GM12878 (cell line): ENCODE data around the gene SLC39A6. TPM values are rescaled to one million over a fixed set of nuclear protein-coding genes. Genes with fewer than 3 reads are reported as not detected.

Source experiments
- EP300 ChIP-seq, 2 experiments: fragments of 150-350 bp in 1 of 2; IDR thresholded peaks; 2 replicates each; pipeline ENCODE4 v1.6.1; 2011 to 2012; ENCODE audit warnings: low read depth in 2 of 2, low read length in 2 of 2, borderline replicate concordance in 1 of 2, improper control_type of control experiment in 1 of 2, inconsistent platforms in 1 of 2; ENCODE audit not compliant: control insufficient read depth in 1 of 2
- FOXK2 ChIP-seq: fragments of 450-650 bp; IDR thresholded peaks from 2 replicates; pipeline ENCODE4 v1.6.1; 2017; ENCODE audit warnings: mild to moderate bottlenecking, moderate library complexity
- KDM1A ChIP-seq: fragments of 200-600 bp; sonication (generic); IDR thresholded peaks from 2 replicates; pipeline ENCODE4 v1.6.1; 2016; ENCODE audit warnings: borderline replicate concordance
- MEF2B ChIP-seq: fragments of 450-650 bp; IDR thresholded peaks from 2 replicates; pipeline ENCODE4 v1.6.1; 2018; ENCODE audit warnings: mild to moderate bottlenecking, moderate library complexity; ENCODE audit not compliant: partially characterized antibody, poor library complexity, severe bottlenecking
- NFYA ChIP-seq: IDR thresholded peaks from 2 replicates; pipeline ENCODE4 v1.6.1; 2011; ENCODE audit warnings: low read depth, mild to moderate bottlenecking, low read length, improper control_type of control experiment, borderline replicate concordance
- NR2C1 ChIP-seq: fragments of 450-650 bp; IDR thresholded peaks from 2 replicates; pipeline ENCODE4 v1.6.1; 2017; ENCODE audit warnings: antibody characterized with exemption, mild to moderate bottlenecking, moderate library complexity
- RAD51 ChIP-seq: fragments of 450-650 bp; IDR thresholded peaks from 2 replicates; pipeline ENCODE4 v1.6.1; 2016; ENCODE audit warnings: moderate library complexity, mild to moderate bottlenecking, inconsistent platforms
- SMC3 ChIP-seq: IDR thresholded peaks from 2 replicates; pipeline ENCODE4 v1.6.1; 2011; ENCODE audit warnings: low read length, improper control_type of control experiment, borderline replicate concordance
- ZNF24 ChIP-seq: fragments of 450-650 bp; IDR thresholded peaks from 2 replicates; pipeline ENCODE4 v1.6.1; 2017; ENCODE audit warnings: antibody characterized with exemption, mild to moderate bottlenecking
- ZNF274 ChIP-seq: IDR thresholded peaks from one replicate; pipeline ENCODE4 v1.8.0; 2011; ENCODE audit not compliant: insufficient read length, insufficient read depth
- polyA plus RNA-seq, 11 experiments: library from polyadenylated mRNA; depleted of rRNA in 4 of 11; unstranded in 6 of 11; stranded (reverse) in 5 of 11; fragments of >200 nt; fragmentation: Nextera tagmentation in 4 of 11; fragmentation: Illumina TruSeq in 1 of 11; extraction: Ambion mirVana in 4 of 11; extraction: Trizol in 1 of 11; gene quantifications; 1 replicate in 1 of 11; 2 replicates in 10 of 11; pipeline versions ENCODE4 v1.2.1 to v1.2.3, GENCODE V29; 2011 to 2016; ENCODE audit warnings: inconsistent platforms in 2 of 11, missing spikeins in 2 of 11, low read depth in 1 of 11
- total RNA-seq, 4 experiments: library from RNA; depleted of rRNA in 3 of 4; stranded (reverse); fragments of >200 nt in 3 of 4; fragmentation: Illumina TruSeq in 1 of 4; extraction: Trizol in 1 of 4; gene quantifications; 2 replicates each; pipeline versions ENCODE4 v1.2.1 to v1.2.3, GENCODE V29; 2013 to 2021
- TF ChIP-seq, protein P1 (sequence below): fragments of 450-650 bp; IDR thresholded peaks from 2 replicates; pipeline ENCODE4 v1.6.1; 2017; ENCODE audit warnings: mild to moderate bottlenecking, moderate library complexity
- TF ChIP-seq, protein P2 (sequence below): IDR thresholded peaks from 2 replicates; pipeline ENCODE4 v1.6.1; 2012; ENCODE audit warnings: low read length, inconsistent platforms
- TF ChIP-seq, protein P3 (sequence below): fragments of 450-650 bp; IDR thresholded peaks from 2 replicates; pipeline ENCODE4 v1.6.1; 2018; ENCODE audit warnings: mild to moderate bottlenecking, low read depth, moderate library complexity; ENCODE audit not compliant: partially characterized antibody
- TF ChIP-seq, protein P4 (sequence below): fragments of 450-650 bp; IDR thresholded peaks from 2 replicates; pipeline ENCODE4 v1.6.1; 2017; ENCODE audit warnings: borderline replicate concordance
- TF ChIP-seq, protein P5 (sequence below): IDR thresholded peaks from 2 replicates; pipeline ENCODE4 v1.6.1; 2012; ENCODE audit warnings: low read depth, low read length, improper control_type of control experiment
- TF ChIP-seq, protein P6 (sequence below): fragments of 450-650 bp; IDR thresholded peaks from 2 replicates; pipeline ENCODE4 v1.6.1; 2014; ENCODE audit warnings: mild to moderate bottlenecking

The SLC39A6 gene
- total and polyA plus RNA-seq, 10 of the 15 experiments (the other 5 are each of a cell fraction or from before 2014, with no cell fraction given): 12.4 to 65.9 (median 41.3) TPM

DNA sequence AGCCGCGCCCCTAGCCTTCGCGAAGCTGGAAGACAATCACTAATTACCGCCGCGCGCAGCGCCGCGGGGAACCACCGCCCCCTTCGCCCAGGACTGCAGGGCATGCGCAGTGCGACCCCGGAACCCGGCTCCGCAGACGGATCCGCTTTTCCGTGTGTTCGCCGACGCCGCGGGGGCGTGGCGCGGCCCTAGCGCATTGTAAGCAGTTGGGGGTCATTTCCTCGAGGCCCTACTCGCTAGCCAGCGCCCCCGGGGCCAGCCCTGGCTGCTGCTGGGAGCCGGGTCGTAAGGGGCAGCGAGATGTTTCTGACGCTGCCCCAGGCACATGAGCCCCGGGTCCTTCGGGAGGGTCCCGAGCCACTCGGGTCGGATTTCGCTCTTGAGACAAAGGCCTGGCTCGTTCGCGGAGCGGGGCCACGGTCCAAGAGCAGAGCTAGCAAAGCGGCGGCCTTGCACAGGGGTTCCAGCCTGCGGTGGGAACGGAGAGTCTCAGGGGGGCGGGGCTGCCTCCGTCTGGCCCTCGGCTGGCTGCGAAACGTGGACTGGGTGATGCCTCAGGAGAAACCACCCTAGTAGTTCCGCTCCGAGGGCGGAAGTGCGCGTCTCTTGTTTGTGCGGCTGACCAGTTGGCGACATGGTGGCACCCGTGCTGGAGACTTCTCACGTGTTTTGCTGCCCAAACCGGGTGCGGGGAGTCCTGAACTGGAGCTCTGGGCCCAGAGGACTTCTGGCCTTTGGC, at the start of gene SLC39A6, which contains the start of gene ELP2 (continued):
- TF ChIP-seq, protein P1, sequence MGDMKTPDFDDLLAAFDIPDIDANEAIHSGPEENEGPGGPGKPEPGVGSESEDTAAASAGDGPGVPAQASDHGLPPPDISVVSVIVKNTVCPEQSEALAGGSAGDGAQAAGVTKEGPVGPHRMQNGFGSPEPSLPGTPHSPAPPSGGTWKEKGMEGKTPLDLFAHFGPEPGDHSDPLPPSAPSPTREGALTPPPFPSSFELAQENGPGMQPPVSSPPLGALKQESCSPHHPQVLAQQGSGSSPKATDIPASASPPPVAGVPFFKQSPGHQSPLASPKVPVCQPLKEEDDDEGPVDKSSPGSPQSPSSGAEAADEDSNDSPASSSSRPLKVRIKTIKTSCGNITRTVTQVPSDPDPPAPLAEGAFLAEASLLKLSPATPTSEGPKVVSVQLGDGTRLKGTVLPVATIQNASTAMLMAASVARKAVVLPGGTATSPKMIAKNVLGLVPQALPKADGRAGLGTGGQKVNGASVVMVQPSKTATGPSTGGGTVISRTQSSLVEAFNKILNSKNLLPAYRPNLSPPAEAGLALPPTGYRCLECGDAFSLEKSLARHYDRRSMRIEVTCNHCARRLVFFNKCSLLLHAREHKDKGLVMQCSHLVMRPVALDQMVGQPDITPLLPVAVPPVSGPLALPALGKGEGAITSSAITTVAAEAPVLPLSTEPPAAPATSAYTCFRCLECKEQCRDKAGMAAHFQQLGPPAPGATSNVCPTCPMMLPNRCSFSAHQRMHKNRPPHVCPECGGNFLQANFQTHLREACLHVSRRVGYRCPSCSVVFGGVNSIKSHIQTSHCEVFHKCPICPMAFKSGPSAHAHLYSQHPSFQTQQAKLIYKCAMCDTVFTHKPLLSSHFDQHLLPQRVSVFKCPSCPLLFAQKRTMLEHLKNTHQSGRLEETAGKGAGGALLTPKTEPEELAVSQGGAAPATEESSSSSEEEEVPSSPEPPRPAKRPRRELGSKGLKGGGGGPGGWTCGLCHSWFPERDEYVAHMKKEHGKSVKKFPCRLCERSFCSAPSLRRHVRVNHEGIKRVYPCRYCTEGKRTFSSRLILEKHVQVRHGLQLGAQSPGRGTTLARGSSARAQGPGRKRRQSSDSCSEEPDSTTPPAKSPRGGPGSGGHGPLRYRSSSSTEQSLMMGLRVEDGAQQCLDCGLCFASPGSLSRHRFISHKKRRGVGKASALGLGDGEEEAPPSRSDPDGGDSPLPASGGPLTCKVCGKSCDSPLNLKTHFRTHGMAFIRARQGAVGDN: no peak; the same call in 1 of the 2 replicates
- TF ChIP-seq MEF2B: peak; percentile 86
- peak; percentile 50 for TF ChIP-seq NR2C1
- no peak for TF ChIP-seq EP300 (IDR thresholded peaks at IDR 0.05; ENCODE audit: borderline replicate concordance in 1 of 2, control insufficient read depth in 1 of 2, low read depth in 2 of 2, low read length in 2 of 2)
- TF ChIP-seq RAD51: peak; percentile 41; the same call in 1 of the 2 replicates
- TF ChIP-seq, protein P2, sequence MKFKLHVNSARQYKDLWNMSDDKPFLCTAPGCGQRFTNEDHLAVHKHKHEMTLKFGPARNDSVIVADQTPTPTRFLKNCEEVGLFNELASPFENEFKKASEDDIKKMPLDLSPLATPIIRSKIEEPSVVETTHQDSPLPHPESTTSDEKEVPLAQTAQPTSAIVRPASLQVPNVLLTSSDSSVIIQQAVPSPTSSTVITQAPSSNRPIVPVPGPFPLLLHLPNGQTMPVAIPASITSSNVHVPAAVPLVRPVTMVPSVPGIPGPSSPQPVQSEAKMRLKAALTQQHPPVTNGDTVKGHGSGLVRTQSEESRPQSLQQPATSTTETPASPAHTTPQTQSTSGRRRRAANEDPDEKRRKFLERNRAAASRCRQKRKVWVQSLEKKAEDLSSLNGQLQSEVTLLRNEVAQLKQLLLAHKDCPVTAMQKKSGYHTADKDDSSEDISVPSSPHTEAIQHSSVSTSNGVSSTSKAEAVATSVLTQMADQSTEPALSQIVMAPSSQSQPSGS: no peak
- TF ChIP-seq NFYA: no peak
- TF ChIP-seq, protein P3, sequence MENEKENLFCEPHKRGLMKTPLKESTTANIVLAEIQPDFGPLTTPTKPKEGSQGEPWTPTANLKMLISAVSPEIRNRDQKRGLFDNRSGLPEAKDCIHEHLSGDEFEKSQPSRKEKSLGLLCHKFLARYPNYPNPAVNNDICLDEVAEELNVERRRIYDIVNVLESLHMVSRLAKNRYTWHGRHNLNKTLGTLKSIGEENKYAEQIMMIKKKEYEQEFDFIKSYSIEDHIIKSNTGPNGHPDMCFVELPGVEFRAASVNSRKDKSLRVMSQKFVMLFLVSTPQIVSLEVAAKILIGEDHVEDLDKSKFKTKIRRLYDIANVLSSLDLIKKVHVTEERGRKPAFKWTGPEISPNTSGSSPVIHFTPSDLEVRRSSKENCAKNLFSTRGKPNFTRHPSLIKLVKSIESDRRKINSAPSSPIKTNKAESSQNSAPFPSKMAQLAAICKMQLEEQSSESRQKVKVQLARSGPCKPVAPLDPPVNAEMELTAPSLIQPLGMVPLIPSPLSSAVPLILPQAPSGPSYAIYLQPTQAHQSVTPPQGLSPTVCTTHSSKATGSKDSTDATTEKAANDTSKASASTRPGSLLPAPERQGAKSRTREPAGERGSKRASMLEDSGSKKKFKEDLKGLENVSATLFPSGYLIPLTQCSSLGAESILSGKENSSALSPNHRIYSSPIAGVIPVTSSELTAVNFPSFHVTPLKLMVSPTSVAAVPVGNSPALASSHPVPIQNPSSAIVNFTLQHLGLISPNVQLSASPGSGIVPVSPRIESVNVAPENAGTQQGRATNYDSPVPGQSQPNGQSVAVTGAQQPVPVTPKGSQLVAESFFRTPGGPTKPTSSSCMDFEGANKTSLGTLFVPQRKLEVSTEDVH: peak; percentile 26
- TF ChIP-seq KDM1A: no peak
- TF ChIP-seq ZNF274: no peak
- no peak for TF ChIP-seq FOXK2
- TF ChIP-seq, protein P4, sequence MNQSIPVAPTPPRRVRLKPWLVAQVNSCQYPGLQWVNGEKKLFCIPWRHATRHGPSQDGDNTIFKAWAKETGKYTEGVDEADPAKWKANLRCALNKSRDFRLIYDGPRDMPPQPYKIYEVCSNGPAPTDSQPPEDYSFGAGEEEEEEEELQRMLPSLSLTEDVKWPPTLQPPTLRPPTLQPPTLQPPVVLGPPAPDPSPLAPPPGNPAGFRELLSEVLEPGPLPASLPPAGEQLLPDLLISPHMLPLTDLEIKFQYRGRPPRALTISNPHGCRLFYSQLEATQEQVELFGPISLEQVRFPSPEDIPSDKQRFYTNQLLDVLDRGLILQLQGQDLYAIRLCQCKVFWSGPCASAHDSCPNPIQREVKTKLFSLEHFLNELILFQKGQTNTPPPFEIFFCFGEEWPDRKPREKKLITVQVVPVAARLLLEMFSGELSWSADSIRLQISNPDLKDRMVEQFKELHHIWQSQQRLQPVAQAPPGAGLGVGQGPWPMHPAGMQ: no peak
- TF ChIP-seq, protein P5, sequence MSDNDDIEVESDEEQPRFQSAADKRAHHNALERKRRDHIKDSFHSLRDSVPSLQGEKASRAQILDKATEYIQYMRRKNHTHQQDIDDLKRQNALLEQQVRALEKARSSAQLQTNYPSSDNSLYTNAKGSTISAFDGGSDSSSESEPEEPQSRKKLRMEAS: peak; percentile 89; the same call in 1 of the 2 replicates
- TF ChIP-seq, protein P6, sequence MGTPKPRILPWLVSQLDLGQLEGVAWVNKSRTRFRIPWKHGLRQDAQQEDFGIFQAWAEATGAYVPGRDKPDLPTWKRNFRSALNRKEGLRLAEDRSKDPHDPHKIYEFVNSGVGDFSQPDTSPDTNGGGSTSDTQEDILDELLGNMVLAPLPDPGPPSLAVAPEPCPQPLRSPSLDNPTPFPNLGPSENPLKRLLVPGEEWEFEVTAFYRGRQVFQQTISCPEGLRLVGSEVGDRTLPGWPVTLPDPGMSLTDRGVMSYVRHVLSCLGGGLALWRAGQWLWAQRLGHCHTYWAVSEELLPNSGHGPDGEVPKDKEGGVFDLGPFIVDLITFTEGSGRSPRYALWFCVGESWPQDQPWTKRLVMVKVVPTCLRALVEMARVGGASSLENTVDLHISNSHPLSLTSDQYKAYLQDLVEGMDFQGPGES: no peak
- 0 out of 2 replicates have a peak, but pooled peaks have one; percentile 40 for TF ChIP-seq ZNF24
- no peak for TF ChIP-seq SMC3
